GM19328 (cell line): ENCODE measurements around the gene TBCE.
"Not testable (repeated sequence)": the region's sequence is repeated elsewhere in the genome, so short reads cannot be mapped to it uniquely, and the experiment has no call there.

Source experiments
- ATAC-seq: cut with Tn5 transposase; IDR thresholded peaks from one replicate; pipeline ENCODE4 v1.9.1; 2021; ENCODE audit warnings: mild to moderate bottlenecking, moderate library complexity; ENCODE audit not compliant: unreplicated experiment

TBCE gene

GRCh38 chr1:235450433-235450832 lies 83.2 kb downstream of the TBCE start:
- ATAC-seq = no peak

DNA sequence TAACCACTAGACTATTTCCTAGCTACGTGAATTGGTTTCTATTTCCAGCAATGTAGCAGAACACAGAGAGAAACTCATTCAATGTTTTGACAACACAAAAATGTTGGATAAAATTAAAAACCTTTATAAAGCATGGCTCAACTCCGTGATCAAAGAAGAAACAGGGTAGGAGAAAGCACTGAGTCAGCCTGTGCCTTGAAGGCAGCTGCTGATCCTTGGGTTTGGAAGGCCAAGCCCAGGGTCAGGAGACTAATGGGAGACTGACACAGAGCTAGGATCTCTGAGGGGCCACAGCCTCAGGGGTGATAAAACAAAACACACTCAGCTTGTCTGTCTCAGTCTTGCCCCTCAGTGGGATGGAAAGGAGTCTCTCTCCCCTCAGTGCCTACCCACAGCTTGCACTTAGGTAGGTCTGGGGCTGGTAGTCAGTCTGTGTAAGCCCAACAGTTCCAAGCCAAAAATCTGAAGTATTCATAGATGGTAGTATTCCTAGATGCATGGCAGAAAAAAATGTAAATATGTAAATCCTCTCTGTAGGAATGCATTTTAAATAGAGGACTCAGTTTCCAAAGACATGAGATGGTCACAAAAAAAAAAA lies 83.8 kb downstream of the TBCE start:
- ATAC-seq = no peak

DNA sequence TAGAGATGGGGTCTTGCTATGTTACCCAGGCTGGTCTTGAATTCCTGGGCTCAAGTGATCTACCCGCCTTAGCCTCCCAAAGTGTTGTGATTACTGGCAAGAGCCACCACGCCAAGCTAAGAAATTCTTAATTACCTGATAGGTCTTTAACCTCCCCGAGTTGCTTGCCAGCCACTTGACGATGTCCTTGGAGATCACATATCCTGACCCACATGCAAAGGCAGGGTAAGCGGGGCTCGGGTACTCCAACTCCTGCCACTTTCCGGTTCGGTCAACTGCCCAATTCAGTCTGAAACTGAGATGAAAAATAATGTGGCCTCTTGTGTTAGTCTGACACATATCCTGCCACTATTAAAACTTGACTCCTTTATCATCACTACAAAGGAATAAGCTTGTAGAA lies 86.8 kb downstream of the TBCE start:
- no peak for ATAC-seq

DNA sequence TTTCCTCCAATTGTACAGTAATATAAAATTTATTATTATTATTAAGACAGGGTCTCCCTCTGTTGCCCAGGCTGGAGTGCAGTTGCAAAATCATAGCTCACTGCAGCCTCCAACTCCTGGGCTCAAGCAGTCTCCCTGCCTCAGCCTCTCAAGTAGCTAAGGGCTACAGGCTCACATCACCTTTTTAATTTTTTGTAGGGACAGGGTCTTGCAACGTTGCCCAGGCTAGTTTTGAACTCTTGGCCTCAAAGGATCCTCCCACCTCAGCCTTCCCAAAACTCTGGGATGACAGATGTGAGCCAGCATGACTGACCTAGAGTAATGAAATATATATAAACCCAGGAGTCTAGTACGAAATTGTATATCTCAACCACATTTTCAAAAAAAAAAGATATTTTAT lies 87.9 kb downstream of the TBCE start:
- no peak for ATAC-seq

- no peak for ATAC-seq
Observed at GRCh38 chr1:235455823-235456222, 88.6 kb downstream of the TBCE start.

DNA sequence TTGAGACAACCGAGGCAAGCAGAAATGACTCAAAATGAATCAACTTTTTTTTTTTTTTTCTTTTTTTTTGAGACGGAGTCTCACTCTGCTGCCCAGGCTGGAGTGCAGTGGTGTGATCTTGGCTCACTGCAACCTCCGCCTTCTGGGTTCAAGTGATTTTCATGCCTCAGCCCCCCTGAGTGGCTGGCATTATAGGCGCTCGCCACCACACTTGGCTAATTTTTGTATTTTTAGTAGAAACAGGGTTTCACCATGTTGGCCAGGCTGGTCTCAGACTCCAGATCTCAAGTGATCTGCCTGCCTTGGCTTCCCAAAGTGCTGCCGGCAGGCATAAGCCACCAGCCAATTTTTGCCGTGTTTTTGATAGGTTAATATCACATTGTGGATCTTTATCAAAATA lies 90.6 kb downstream of the TBCE start:
- ATAC-seq = not testable (repeated sequence)

- no peak for ATAC-seq
Observed at GRCh38 chr1:235460770-235461169, 93.5 kb downstream of the TBCE start.

- ATAC-seq = no peak
Observed at GRCh38 chr1:235461954-235462353, 94.7 kb downstream of the TBCE start.

GRCh38 chr1:235462832-235463231 lies 95.6 kb downstream of the TBCE start:
- not testable (repeated sequence) for ATAC-seq

- ATAC-seq = no peak
Observed at GRCh38 chr1:235465066-235465465, 97.8 kb downstream of the TBCE start.

DNA sequence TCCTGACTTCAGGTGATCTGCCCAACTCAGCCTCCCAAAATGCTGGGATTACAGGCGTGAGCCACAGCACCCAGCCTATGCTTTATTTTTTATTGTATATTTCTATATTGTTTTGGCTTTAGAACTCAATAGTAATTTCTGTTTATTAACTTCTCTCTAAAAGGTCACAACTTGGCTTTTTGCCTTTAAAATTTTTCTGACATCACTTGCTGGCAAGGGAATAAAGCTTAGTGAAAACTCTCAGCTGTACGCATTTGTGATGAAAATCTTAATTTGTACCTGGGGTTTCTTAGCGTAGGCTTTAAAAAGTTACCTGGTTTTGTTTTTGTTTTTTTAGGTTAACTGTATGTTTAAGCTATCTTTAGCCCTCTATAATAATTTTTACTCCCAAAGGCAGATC lies 100.8 kb downstream of the TBCE start:
- no peak for ATAC-seq

GRCh38 chr1:235468970-235469369 lies 101.7 kb downstream of the TBCE start:
- no peak for ATAC-seq

DNA sequence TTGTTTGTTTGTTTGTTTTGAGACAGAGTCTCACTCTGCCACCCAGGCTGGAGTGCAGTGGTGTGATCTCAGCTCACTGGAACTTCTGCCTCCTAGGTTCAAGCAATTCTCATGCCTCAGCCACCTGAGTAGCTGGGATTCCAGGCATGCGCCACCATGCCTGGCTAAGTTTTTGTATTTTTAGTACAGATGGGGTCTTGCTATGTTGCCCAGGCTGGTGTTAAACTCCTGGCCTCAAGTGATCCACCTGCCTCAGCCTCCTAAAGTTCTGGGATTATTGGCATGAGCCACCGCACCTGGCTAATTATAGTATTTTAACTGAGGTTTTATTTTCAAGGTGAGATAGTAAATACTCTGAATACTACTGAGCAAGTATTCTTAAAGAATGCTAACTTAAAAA lies 102.7 kb downstream of the TBCE start:
- not testable (repeated sequence) for ATAC-seq

DNA sequence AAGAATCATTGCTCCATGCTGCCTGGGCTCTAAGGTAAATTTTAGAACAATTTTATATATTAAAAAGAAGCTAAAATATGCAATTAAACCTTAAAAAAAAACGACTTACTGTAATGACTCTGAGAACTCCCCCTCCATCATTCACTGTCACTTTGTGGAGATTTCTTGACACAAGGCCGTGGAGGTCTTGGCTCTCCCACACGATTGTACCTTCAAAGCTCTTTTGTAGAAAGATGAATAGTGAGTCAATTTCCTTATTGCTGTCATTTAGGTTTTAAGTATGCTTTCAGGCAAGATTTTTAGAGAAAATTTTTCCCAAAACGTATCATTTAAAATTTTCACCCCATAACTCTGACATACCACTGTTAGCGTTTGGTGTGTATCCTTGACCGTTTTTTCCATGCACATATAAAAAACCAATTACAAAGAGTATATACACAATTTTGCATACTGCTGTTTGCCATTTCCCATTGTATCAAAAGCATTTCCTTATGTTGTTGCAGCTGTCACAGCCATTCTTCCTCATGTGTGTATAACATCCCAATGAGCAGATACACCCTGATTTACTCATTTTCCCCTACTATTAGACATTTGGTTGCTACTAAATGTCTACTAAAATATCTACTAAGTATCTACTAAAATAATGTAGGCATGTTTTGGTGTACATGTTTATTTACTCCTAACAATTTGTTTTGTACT lies 103.7 kb downstream of the TBCE start:
- no peak for ATAC-seq

DNA sequence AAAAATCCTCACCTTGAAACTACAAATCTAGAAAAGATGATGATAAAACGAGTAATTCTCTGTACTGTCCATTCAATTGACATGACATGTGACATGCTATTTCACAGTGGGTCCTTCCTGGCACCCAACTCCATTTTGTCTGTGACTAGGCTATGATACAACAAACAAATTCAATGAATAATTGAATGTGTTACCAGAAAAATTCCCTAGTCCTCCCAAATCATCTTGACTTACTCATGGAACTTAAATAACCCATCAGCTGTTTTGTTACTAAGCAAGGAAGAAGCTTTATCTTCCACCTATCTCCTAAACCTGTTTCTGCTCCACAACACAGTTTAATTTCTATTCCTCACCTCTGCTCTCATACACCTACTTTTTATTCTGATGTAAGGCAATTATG lies 106.6 kb downstream of the TBCE start:
- no peak for ATAC-seq

- ATAC-seq = no peak
Observed at GRCh38 chr1:235483090-235483489, 115.9 kb downstream of the TBCE start.

GRCh38 chr1:235485558-235485957 lies 118.3 kb downstream of the TBCE start:
- ATAC-seq = no peak

DNA sequence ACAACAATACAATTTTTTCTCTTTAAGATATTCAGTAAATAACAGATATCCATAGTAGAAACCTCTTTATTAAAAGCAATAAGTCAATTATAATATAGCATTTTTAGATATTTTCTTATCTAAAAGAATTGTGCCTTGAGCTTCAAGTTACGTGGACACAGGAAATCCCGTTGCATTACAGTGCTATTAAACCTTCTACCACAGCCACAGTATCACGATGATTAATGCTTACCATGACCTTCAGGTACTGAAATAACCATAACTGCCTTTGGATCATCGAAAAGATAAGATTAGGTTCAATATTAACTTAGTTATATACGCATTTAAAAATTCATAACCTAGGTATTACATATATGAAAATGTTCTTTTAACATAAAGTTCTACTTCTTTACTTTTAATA lies 119.1 kb downstream of the TBCE start:
- ATAC-seq = no peak

GRCh38 chr1:235491644-235492043 lies 124.4 kb downstream of the TBCE start:
- ATAC-seq = no peak

GRCh38 chr1:235494531-235494930 lies 127.3 kb downstream of the TBCE start:
- no peak for ATAC-seq

DNA sequence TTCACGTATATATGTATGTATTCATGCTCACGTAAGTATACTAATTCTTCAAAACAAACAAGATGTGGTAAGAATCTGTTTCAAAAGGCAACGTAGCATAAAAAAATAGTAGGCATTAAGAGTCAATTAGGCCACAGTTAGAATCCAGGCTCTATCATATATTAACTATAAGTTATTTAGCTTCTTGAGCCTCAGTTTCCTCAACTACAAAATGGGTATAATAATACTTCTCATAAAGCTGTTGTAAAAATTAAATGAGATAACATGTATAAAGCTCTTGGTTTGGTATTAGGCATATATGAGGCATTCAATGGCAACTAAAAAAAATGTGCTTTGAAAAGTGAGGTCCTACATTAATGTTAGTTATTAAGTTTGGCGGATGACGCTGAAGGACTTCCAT lies 127.8 kb downstream of the TBCE start:
- ATAC-seq = no peak

DNA sequence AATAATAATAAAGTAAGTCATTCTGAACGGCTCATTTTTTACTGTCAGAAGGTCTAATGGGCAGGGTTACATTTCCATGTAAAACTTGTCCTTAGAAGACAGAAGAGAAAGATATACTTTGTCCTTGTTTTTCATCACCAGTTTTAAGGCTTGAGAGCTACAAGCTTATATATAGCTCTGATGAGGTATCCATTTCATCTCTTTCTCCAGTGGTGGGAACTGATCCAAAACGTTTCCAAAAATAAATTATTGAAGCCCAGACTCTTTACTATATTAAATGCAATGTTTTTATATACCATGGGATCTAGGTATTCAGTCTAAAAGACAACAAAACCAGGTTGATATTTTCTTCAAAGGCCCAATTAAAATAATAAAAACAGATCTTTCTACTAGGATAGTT lies 128.3 kb downstream of the TBCE start:
- ATAC-seq = no peak

DNA sequence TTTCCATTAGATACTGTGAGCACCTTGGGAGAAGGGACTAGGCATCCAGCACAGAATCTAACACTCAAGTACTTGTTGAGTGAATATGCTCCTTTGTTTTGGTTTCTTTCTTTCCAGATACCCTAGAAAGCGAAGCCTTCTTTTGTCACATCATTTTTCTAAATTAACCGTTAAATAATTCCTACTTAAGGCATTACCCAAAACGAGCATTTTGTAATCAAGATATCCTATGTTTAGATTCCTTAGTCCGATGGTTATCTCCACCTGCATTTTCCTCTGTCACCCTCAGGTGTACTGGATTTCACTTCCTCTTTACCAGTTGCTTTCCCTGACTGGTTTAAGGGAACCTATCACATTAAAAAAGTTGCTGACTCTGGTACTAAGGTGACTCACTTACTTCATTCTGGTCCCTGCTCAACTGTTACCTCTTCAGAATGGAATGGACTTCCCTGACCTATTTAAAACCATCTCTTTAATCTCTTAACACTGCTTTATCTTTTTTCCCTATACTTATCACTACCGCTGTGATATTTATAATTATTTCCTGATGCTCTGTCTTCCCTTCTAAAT lies 133.8 kb downstream of the TBCE start:
- no peak for ATAC-seq
